IgD-negative memory B cell (primary cell): ENCODE results near the gene GINS1. TPM values are rescaled to one million over a fixed set of nuclear protein-coding genes. Genes with fewer than 3 reads are reported as not detected.

Source experiments
- H3K27ac Mint-ChIP-seq, 3 donors: one replicate each; pipeline ENCODE4 v1.8.0; 2020 to 2022; ENCODE audit warnings: mild to moderate bottlenecking in 3 of 3, mixed read lengths in 3 of 3, moderate library complexity in 1 of 3
- H3K27me3 Mint-ChIP-seq: one replicate; pipeline ENCODE4 v1.8.0; 2021; ENCODE audit warnings: mixed read lengths
- H3K36me3 Mint-ChIP-seq: one replicate; pipeline ENCODE4 v1.8.0; 2020; ENCODE audit warnings: mild to moderate bottlenecking, mixed read lengths
- H3K4me1 Mint-ChIP-seq, 3 donors: one replicate each; pipeline ENCODE4 v1.8.0; 2020 to 2022; ENCODE audit warnings: mixed read lengths in 3 of 3, mild to moderate bottlenecking in 1 of 3
- H3K4me3 Mint-ChIP-seq, 4 donors: one replicate each; pipeline ENCODE4 v1.8.0; 2020 to 2022; ENCODE audit warnings: mild to moderate bottlenecking in 4 of 4, mixed read lengths in 4 of 4, moderate library complexity in 3 of 4
- H3K9me3 Mint-ChIP-seq, 3 donors: one replicate each; pipeline ENCODE4 v1.8.0; 2020 to 2021; ENCODE audit warnings: mixed read lengths in 3 of 3, mild to moderate bottlenecking in 1 of 3
- polyA plus RNA-seq: library from polyadenylated mRNA; unstranded; fragments of 300-500 nt; fragmentation: Illumina TruSeq; gene quantifications from one replicate; pipeline ENCODE4 v1.2.3, GENCODE V29; 2021

Gene GINS1
- polyA plus RNA-seq, 1 donor from 2014 or later: 1.2 TPM

DNA sequence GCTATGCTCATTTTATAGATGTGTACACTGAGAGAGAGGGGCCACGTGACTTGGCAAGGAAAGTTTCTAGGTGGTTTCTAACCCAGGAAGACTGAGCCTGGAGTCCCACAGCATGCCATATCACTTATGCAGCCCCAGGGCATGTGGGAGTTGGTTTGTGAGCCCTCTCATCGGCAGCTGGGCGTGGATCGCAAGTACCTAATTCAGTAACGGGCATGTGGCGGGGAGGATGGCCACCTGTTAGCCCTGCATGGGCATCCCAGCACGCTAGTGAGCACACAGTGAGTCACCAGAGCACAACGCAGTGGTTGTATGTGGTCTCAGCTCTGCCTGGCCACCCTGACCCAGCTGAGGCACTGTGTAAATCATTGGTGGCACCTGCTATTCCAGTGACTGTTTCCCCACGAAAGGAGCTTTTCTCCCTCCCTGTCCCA is 89.5 kb downstream of the GINS1 start:
- H3K4me3 Mint-ChIP-seq: no peak overlapping the region
- peaks cover 0 to 2% (median 0%) of the 10 kb centered on the region in 3 donors for H3K4me1 Mint-ChIP-seq
- no peak overlapping the region for H3K27ac Mint-ChIP-seq
- no peaks in the 10 kb centered on the region for H3K36me3 Mint-ChIP-seq
- H3K27me3 Mint-ChIP-seq: peaks cover 3% of the 10 kb centered on the region
- H3K9me3 Mint-ChIP-seq: no peaks in the 10 kb centered on the region

DNA sequence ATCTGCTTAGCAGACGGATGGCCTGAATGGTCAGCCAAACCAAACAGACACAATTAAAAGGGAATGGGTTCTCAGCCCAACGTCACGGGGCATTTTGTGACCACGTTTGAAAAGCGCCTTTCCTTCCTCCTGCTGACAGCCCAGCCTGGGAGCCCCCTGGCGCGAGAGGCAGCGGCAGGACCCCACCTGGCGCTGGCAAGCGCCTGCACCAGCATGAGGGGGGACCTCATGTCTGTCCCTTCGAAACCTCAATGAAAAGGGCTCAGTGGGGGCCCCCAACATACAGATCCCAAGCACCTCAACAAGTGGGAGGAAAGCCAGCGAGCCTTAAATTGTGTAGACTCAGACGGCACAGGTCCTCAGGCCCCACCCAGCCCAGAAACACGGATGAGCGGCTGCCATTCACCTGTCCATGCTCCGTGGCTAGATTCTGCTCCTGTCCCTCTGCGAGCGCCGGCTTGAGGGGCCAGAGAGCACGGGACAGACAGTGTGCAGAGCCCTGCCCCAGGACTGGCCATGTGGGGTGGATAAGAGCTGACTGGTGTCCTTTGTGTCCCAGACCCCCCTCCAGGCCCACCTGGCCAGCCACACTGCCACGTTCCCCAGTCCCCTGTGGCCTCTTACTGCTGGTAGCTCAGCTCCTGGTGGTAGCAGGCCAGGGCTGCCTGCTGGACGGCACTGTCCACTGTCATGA is 90.3 kb downstream of the GINS1 start:
- Mint-ChIP-seq H3K27ac (no peak overlapping the region), H3K4me1 (peaks cover 0 to 2% (median 0%) of the 10 kb centered on the region in 3 donors), H3K4me3 (no peak overlapping the region), H3K9me3 (no peaks in the 10 kb centered on the region), H3K36me3 (no peaks in the 10 kb centered on the region), H3K27me3 (peaks cover 3% of the 10 kb centered on the region)

Other genes starting within 250 kb of the GINS1 start
- gene ENTPD6, start 212.0 kb upstream of the GINS1 start, polyA plus RNA-seq: 26.9 TPM
- gene PYGB, start 159.6 kb upstream of the GINS1 start, polyA plus RNA-seq: 27.6 TPM
- 20.3 TPM for gene ABHD12, start 16.8 kb upstream of the GINS1 start, polyA plus RNA-seq
- 1.8 TPM for gene NINL, start 177.9 kb downstream of the GINS1 start, polyA plus RNA-seq
- 0.73 TPM for gene NANP, start 216.3 kb downstream of the GINS1 start, polyA plus RNA-seq